Activated CD4-positive, alpha-beta T cell treated with anti-CD3 and anti-CD28 coated beads, Interleukin-2, amount 50 U/mL, for 48 hours (primary cell): ENCODE measurements around the gene GSPT1.
A peak's percentile ranks its signal among the peaks of the same experiment; 100 is the strongest.
"Not testable (repeated sequence)": the region's sequence is repeated elsewhere in the genome, so short reads cannot be mapped to it uniquely, and the experiment has no call there.

Experiments
- DNase-seq, 2 experiments: peaks; one replicate each; pipeline ENCODE4 v3.0.0-alpha.2; 2020

The GSPT1 gene

DNA sequence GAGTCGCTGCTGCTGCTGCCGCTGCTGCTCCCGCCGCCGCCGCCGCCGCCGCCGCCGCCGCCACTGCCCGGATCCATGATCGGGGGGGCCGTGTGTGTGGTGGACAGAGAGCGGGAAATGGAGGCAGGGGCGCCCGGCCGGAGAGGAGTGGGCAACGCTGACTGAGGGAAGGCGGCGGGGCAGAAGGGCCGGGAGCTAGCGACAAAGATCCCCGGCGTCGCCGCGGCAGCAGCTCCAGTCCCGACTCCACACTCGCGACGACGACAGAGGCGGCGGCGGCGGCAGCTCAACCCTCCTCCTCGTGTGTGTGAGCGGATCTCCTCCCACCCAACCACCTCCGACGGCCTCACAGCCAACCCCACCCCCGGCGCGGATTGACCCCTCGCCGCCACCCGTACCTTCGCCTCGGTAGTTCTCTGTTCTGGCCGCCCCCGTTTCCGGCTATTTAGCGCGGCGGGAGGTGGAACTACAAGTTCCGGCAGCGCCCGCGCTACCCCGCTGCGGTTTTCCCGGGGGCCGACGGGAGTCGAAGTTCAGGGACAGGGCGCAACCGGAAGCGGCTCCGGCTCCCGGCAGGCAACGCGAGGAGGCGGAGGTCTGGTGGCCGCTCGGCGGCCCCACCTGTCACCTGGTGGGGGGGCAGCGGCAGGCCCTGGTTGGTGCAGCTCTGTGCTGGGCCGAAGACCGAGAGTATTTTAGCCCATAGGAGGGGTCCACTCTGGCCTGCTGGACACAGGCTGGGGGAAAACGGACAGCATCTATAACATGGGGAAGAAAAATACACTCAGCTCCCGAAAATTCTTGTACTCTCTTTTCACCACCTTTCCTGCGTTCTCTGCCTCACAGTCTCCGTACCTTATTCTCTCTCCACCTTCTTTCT, at the start of gene GSPT1:
Gene GSPT1, minus strand, starts transcription at position 313 of the 880 bp plus-strand sequence. Its CDS starts 236 bp downstream, at position 77.
- peak; percentile 99 for DNase-seq

DNA sequence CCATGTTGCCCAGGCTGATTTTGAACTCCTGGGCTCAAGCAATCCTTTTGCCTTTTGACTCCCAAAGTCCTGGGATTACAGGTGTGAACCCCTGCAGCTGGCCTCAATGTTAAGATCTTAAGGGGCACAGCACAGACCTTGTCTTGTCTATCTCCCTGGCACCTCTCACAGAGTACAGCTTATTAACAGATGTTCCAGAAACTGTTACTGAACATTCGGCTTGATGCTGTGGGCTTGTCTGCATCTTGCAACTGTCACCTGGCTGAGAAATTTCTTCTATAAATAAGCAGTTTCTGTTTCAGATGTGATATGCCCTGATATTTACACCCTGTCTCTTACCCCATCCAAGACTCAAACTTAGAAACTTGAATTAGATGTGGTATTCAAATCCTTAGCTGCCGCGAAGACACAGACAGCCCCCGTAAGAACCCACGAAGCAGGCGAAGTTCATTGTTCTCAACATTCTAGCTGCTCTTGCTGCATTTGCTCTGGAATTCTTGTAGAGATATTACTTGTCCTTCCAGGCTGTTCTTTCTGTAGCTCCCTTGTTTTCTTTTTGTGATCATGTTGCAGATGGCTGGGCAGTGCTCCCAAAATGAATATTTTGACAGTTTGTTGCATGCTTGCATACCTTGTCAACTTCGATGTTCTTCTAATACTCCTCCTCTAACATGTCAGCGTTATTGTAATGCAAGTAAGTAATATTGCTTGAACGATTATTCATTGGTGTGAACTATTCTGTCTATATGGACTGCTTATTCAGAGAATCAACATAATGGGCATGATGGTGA, 49.2 kb upstream of the GSPT1 start, which contains the start of gene TNFRSF17:
Gene TNFRSF17, plus strand, starts transcription at position 450 of the 791 bp plus-strand sequence. Its CDS starts 115 bp downstream, at position 565.
- no peak for DNase-seq

DNA sequence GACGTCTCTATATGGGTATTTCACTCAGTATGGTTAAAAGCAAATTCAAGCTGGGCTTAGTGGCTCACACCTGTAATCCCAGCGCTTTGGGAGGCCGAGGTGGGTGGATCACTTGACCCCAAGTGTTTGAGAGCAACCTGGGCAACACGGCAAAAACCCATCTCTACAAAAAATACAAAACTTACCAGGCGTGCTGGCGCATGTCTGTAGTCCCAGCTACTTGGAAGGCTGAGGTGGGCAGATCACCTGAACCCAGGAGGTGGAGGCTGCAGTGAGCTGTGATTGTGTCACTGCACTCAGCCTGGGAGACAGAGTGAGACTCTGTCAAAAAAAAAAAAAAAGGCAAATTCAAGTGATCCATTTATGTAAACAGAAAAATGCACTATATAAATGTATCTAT, 48.0 kb upstream of the GSPT1 start:
- DNase-seq, result no peak

DNA sequence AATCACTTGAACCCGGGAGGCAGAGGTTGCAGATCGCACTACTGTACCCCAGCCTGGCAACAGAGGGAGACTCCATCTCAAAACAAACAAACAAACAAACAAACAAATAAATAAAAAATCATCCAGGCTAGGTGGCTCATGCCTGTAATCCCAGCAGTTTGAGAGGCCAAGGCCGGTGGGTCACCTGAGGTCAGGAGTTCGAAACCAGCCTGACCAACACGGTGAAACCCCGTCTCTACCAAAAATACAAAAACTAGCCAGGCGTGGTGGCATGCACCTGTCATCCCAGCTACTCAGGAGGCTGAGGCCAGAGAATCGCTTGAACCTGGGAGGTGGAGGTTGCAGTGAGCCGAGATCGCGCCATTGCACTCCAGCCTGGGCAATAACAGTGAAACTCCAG, 47.2 kb upstream of the GSPT1 start:
- not testable (repeated sequence) for DNase-seq

DNA sequence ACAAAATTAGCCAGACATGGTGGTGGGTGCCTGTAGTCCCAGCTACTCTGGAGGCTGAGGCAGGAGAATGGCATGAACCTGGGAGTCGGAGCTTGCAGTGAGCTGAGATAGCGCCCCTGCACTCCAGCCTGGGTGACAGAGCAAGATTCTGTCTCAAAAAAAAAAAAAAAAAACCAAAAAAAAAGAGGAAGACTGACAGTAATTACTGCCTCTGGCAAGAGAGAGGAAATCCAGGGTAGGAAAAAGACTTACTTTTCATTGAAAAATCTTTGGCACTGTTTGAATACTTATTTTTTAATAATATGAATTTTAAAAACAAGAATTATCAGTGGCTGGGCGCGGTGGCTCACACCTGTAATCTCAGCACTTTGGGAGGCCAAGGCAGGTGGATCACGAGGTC, 46.7 kb upstream of the GSPT1 start:
- DNase-seq, result not testable (repeated sequence)

DNA sequence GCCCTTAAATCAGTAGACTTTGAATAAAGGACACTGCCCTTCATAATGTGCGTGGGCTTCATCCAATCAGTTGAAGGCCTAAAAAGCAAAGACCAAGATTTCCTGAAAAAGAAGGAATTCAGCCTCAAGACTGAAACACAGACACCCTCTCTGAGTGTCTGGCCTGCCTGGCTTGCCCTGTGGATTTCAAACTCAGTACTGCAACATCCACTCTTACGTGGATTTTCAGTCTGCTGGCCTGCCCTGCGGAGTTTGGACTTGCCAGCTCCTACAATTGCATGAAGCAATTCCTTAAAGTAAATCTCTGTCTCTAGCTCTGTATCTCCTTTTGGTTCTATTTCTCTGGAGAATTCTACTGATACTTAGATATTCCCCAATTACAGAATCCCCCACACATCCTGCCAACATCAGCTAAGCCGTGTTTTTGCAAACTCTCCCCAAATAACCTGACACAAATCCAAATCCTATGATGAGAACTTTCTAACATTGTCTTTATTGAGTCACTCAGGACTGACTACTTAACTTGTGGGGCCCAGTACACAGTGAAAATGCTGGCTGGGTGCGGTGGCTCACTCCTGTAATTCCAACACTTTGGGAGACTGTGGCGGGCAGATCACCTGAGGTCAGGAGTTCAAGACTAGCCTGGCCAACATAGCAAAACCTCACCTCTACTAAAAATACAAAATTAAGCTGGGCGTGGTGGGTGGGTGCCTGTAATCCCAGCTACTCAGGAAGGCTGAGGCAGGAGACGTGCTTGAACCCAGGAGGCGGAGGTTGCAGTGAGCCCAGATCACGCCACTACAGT, 42.0 kb upstream of the GSPT1 start:
- no peak for DNase-seq

DNA sequence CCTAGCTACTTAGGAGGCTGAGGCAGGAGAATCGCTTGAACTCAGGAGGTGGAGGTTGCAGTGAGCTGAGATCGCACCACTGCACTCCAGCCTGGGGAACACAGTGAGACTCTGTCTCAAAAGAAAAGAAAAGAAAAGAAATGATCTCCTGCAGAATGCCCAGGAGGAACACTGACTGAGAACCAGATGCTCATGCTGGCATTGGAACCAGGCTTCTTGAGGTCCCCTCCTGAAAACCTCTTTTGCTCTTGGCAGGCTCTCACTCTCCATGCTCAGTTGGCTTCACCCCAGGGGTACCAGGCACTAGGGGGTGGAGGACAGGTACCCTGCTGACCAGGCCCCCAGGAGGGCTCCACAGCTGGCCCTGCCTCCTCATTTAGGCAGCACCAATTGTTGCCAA, 40.8 kb upstream of the GSPT1 start:
- no peak for DNase-seq

DNA sequence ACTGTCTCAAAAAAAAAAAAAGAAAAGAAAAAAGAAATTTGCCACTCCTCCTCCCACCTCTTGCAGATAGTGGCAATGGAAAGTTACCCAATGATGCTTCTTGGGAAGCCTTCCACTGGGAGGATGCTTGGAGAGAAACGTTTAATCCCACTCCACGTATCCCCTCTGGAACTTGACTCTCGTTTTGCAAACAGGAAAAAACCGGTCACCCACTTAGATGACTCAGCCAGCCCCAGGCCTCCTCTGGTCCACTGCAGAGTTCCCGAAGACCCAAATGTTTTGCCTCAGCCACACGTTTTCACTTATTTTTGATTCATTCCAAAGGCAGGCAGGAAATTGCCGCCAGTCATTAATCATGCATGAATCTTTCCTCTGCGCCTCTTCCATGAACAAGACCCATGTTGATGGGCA, 40.0 kb upstream of the GSPT1 start:
- DNase-seq, result no peak

DNA sequence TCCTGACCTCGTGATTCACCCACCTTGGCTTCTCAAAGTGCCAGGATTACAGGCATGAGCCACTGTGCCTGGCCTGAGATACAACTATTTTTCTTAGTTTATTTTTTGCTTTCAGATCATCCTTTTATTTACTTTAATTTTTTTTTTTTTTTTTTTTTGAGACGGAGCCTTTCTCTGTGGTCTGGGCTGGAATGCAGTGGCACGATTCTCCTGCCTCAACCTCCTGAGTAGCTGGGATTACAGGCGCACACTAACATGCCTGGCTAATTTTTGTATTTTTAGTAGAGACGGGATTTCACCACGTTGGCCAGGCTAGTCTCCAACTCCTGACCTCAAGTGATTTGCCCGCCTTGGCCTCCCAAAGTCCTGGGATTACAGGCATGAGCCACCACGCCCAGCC, 37.8 kb upstream of the GSPT1 start:
- DNase-seq, result not testable (repeated sequence)

DNA sequence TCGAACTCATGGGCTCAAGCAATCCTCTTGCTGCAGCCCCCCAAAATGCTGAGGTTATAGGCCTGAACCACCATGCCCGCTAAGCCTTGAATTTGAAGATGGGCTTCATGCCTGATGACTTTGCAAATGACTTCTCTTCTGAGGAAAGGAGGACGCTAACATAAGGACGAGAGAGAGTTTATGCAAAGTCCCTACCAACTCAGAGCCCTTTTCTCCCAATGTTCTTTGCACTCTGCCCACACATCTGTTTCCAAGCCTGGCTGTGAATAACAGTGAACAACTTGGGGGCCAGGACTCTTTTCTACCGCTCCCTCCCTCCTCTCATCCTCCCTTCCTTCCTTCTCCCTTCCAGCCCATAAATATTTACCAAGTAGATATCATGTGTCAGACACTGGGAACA, 34.6 kb upstream of the GSPT1 start:
- DNase-seq, result no peak

DNA sequence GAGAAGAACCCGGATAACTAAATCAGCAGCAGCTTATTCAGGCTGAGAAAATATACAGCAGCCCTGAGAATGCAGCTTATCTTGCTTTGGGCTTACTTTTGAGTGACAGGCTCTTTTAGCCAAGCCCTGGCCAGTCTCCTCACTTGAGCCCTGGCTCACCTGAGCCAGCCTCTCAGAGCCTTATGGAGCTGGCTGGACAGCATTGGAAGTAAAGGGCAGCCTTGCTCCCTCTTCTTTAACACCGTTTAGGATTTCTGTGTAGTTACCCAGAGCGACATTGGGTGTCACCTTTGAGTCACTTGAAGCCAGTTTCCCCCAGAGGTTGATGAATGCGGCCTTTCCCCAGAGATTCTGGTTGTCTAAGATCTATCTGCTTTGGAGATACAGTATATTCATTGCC, 33.8 kb upstream of the GSPT1 start:
- peak in 1 of 2 experiments; percentile 6 for DNase-seq

DNA sequence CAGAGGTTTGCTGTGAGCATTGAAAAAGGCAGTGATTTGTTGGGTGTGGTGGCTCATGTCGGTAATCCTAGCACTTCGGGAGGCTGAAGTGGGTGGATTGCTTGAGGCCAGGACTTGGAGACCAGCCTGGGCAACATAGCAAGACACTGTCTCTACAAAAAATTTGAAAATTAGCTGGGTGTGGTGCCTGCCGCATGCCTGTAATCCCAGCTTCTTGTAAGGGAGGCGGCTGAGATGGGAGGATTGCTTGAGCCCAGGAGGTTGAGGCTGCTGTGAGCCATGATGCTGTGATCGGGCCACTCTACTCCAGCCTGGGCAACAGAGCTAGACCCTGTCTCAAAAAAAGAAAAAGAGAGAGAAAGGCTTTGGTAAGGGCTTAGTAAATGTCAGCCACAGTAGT, 33.1 kb upstream of the GSPT1 start:
- no peak for DNase-seq

DNA sequence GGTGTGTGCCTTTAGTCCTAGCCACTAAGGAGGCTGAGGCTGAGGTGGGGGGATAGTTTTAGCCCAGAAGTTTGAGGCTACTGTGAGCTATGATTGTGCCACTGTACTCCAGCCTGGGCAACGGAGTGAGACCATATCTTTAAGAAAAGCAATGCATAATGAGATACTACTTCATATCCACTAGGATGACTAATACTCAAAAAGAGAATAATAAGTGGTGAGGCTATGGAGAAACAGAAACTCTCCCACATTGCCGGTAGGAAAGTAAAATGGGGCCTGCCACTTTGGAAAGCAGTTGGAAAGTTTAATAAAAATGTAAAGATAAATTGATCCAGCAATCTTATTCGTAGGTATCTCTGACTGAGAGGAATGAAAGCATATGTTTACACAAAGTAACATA, 30.7 kb upstream of the GSPT1 start:
- DNase-seq, result no peak

DNA sequence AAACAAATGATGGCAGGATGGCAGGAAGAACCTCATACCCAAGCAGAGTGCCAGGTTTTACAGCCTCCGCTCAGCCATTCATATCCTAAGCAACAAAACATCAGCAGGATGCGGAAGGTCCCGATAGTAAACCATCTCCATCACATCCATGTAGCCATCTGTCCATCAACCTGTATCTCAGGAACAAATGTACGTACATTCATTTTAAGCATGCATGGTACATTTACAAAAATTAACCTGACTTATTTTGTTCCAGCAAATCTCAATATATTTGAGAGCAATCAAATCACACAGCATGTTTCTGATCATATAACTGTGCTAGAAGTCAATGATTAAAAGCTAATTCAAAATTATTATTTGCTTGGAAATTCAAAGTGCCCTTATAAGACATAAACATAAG, 26.2 kb upstream of the GSPT1 start, which contains the start of gene NPIPB2:
Gene NPIPB2, minus strand, starts transcription at position 101 of the 400 bp plus-strand sequence. Its CDS starts 0 bp downstream, at position 101.
- not testable (repeated sequence) for DNase-seq

DNA sequence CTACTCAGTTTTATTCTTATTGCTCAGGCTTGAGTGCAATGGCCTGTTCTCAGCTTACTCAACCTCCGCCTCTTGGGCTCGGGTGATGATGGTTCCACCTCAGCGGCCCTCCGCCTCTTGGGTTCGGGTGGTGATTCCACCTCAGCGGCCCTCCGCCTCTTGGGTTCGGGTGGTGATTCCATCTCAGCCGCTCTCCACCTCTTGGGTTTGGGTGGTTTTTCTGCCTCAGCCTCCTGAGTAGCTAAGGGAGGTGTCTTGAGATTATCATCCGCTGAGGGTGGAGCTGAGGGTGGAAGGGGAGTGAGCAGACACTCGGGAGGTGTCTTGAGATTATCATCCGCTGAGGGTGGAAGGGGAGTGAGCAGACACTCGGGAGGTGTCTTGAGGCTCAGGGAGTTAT, 11.6 kb upstream of the GSPT1 start:
- DNase-seq, result not testable (repeated sequence)

DNA sequence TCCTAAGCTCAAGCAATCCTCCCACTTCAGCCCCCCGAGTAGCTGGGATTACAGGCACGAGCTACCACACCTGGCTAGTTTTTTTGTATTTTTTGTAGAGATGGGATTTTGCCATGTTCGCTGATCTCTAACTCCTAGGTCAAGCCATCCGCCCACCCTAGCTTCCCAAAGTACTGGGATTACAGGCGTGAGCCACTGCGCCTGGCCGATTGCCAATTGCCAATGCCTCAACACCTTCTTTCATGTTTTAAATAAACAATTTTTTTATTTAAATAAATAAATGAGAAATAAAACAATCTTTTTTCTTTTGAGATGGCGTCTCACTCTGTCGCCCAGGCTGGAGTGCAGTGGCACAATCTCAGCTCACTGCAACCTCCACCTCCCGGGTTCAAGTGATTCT, 8.3 kb upstream of the GSPT1 start:
- DNase-seq, result not testable (repeated sequence)

DNA sequence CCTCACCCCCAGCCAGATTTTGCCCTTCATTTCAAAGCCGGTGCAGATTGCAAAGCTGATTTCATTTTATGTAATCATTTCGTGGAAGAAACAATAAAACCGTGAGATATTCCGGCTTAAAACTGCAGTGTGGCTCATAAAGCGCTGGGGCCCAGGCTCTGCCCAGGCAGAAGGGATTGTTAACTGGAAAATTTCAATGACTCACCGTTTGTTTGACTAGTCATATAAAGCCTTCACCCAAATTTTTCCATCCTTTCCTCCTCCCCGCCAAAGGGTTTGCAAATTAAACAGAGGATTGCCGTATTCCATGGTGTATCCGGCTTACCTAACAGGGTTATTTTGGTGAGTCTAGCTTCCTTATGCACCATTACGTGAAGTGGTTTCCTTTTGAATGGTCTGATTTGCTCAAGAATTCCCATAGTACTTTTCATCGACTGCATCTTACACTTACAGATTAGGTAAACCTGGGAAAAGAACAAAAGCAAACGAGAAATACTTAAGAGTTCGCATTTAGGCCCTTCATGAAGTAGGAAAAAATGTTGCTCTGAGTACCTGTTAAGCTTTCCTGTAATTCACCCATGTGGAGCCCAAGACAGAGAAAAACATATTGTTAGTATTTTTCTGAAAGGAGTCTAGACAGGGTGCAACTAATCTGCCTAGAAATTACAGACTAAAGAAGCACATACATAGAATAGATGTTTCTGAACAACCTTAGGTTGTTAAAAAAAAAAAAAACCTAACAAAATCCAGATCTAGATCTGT, 949 bp upstream of the GSPT1 start:
- peak in 1 of 2 experiments; percentile 15 for DNase-seq

DNA sequence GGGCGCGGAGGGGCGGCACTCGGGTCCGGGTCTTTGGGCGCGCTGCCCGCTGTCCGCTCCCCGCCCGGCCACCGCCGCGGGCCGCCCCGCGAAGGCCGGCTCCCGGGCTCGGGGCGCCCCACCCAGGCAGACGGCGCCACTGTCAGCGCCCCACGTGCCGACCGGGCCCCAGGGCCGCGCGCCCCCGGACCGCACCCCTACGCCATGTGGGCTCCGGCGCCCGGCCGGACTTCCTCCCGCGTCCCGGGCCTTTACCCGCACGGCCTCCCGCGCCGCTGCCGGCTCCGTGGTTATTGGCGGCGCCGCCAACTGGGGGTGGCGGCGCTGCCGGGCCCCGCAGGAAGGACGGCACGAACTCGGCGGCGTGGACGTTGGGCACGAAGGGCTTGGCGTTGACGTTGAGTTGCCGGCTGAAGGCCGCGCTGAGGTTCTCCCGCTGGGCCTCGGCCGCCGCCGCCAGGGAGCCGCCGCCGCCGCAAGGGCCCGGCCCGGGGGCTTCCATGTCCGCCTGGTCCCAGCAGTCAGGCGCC, 577 bp downstream of the GSPT1 start:
- peak; percentile 31 to 32 for DNase-seq

DNA sequence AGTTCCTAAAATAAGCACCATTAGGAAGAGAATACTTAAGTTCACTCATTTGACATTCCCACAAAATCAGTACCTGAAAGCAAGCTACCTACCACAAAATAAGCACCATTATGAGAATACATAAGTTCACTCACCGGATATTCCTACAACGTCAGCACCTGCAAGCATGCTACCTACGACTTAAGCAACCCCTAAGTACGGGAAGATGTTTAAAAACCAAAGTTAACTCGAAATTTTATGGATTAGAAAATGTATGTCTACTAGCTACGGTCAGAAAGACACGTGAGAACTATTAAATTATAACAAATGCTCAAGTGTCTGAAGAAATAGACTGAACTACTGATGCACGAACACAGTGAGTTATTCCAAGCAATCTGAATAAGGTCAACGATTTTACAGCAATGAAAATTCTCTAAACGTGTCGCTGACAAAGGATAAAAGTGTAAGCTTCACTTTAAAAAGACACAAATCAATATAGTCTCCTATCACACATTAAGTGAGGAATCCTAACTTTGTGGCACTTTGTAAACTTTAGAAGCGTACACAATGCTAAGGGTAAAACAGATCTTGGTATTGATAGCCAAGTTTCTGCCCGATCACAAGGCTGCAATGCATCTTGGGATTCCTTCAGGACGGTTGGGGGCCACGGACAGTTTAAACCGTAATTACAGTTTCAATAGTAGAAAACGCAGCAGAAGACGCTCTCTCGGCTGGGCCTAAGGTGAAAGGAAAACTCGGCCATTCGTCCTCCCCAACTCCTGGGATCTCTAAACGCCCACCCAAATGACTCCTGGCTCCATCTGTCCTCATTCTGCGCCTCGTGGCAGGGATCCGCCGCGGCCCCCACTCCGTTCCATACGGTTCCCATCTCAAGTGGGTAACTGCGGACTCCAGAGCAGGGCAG, 1.3 kb downstream of the GSPT1 start:
- DNase-seq, result peak; percentile 34 to 47

DNA sequence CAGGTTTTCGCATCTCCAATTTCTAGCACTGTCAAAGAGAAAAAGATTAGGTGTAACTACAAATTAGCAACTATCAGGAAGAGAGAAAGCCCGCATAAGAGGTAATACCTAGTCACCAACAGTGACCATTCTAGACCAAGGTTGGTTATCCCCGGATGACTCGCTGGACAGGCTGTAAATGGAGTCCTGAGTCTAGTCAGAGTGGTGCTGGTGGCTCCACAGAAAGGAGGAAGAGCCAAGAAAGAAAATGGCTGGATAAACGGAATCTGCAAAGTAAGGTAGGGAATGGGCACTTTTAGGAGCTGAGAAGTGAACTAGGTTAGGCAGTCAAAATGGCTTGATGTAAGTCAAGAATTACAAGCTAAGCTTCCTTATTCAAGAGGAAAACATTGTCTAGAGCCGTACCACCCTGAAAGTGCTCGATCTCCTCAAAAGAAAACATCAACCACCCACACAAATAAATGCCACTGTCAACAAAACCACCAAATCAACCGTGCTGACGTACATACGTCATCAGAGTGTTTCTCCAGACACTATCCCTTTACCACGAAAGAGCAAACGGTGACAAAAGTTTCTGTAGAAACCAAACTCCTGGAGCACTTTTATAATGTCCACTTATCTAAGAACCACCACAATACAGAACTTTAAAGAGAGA, 2.2 kb downstream of the GSPT1 start:
- peak; percentile 12 to 24 for DNase-seq
